Adrenal gland (tissue), 5 donors: ENCODE data around the gene AGRN.

Source experiments
- CTCF ChIP-seq, 6 experiments: fragments of 450-650 bp in 4 of 6; fragments of 200-600 bp in 2 of 6; sonication (generic) in 1 of 6; IDR thresholded peaks; 1 replicate in 5 of 6; 2 replicates in 1 of 6; pipeline versions ENCODE4 v1.5.1 to v1.8.0; 2016 to 2021; ENCODE audit warnings: antibody characterized with exemption in 6 of 6, mild to moderate bottlenecking in 2 of 6, moderate library complexity in 1 of 6
- POLR2A ChIP-seq, 2 donors: fragments of 450-650 bp; IDR thresholded peaks; one replicate each; pipeline ENCODE4 v1.6.1; 2017; ENCODE audit warnings: antibody characterized with exemption in 2 of 2, mild to moderate bottlenecking in 2 of 2, moderate library complexity in 1 of 2
- donor health status: DM: no; HTN: no; CAD: no.

- TF ChIP-seq POLR2A (IDR thresholded peaks at IDR 0.05) (no peak), CTCF (IDR thresholded peaks at IDR 0.05) (no peak)
These were observed 28.0 kb upstream of the AGRN start for GRCh38 chr1:991895-992294.
